ENCODE results near the gene GALNT17.

GRCh38 chr7:71682841-71683781 is 551.2 kb downstream of the GALNT17 start:
- no peak for TF ChIP-seq CTCF (IDR thresholded peaks at IDR 0.05)
- no peak for TF ChIP-seq POLR2A (IDR thresholded peaks at IDR 0.05)
